GM18867 (cell line): ENCODE results near the gene ZNF784.
"Not testable (repeated sequence)": the region's sequence is repeated elsewhere in the genome, so short reads cannot be mapped to it uniquely, and the experiment has no call there.

Experiments used
- ATAC-seq: cut with Tn5 transposase; IDR thresholded peaks from one replicate; pipeline ENCODE4 v1.9.1; 2021; ENCODE audit warnings: mild to moderate bottlenecking, moderate library complexity; ENCODE audit not compliant: unreplicated experiment

Gene ZNF784

DNA sequence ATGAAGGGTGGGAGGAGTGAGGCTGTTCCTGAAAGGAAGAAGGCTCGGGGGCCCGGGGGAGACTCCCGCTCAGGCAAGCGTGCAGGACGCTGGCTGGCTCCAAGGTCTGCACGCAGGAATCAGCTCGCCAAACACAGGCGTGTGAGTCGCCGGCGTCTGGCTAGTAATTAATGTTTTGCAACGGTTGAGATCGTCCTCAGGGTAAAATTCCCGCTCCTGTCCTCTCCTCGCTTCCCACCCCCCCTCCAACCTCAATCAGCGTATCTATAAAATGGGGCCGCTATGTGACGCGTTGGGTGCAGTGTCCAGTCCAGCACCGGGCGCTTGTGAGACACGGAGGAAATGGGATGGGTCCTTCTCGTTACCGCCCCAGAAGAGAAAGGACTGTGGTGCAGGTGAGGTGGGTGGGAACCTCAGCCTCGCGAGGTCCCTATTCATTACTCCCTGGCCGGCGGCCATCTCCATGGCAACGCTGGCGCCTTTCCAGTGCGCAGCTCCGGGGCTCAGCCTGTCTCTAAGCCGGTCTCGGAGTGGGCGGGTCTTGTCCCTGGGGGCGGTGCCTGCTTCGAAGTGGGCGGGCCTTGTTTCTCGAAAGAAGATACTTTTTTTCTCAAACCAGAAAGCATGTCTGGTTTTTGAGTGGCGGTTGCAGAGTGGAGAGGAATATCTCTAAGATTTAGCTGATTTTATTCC lies 37.2 kb downstream of the ZNF784 start:
- ATAC-seq: peak; percentile 82

DNA sequence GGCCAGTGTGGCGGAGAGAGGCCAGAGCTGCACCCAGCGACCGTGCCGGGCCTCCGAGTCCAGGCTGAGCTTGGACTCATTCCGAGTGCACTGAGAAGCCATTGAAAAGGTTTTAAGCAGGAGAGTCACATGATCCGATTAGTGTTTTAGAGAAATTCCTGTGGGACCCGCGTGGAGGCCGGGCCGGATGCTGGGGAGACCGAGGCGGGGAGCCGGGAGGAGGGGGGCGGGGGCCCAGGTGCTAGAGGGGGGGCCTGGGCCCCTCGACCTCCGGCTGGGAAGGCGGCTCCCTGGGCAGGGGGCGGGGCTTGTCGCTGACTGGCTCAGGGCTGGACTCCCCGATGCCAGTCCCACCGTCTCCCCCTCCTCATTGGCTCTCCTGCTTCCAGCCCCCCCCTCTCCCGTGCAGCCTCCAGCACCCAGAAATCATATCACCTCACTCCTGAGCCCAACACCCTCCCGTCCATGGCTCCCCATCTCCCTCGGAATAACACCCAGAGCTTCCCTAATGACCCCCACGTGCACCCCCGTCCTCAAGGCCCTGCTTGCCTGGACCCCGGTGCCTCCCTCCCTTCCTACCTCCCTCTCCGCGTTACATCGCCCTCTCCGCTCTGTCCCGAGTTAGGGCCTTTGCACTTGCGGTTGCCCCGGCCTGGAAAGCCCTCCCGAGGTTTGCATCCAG lies 38.6 kb downstream of the ZNF784 start:
- no peak for ATAC-seq

DNA sequence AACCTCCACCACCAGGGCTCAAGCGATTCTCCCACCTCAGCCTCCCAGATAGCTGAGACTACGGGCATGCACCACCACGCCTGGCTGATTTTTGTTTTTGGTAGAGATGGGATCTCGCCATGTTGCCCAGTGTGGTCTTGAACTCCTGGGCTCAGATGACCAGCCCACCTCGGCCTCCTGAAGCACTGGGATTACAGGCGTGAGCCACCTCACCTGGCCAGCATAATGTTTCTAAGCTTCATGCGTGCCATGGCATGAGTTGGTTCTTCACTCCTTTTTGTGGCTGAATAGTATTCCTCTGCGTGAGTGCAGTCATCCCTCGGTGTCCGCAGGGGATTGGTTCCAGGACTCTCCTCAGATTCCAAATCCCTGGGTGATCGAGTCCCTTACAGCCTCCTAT lies 39.5 kb downstream of the ZNF784 start:
- no peak for ATAC-seq

GRCh38 chr19:55583897-55584296 lies 40.5 kb downstream of the ZNF784 start:
- ATAC-seq: not testable (repeated sequence)

GRCh38 chr19:55582284-55582683 lies 42.1 kb downstream of the ZNF784 start:
- not testable (repeated sequence) for ATAC-seq

- no peak for ATAC-seq
Observed at GRCh38 chr19:55581823-55582223, 42.5 kb downstream of the ZNF784 start.

DNA sequence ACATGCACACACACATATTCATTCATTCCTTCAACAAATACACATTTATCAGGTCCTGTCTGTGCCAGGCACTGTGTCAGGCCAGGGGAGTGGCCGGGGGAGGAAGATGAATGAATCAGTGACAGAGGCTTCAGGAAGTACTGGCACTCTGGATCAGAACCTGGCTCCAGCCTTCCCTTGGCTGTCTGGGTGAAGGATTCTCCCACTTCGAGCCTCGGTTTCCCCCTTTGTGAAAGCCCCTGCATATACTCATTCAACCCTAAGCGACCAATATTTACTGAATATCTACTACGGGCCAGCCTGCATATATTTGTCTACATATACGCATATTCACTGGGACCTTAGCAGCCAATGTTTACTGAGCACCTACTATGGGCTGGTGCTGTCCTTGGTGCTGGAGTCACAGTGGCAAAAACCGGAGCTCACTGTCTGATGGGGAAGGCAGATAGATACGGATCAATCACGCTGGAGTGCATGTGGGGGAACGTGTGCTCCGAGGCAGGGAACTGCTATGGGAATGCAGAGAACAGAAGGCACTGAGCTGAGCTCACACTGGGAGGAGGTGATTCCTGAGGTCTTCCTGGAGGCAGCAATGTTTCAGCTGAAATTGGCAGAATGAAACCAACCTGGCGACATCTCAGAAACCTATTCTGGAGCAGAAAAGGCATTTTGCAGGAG lies 43.1 kb downstream of the ZNF784 start:
- no peak for ATAC-seq

- no peak for ATAC-seq
Observed at GRCh38 chr19:55580628-55581144, 43.7 kb downstream of the ZNF784 start, which contains the start of gene ZNF579. Gene ZNF579 (minus strand): TSS chr19:55580848. CDS start chr19:55579639, 1,209 bp downstream.

GRCh38 chr19:55579766-55580621 lies 44.4 kb downstream of the ZNF784 start:
- no peak for ATAC-seq

GRCh38 chr19:55578761-55579747 lies 45.3 kb downstream of the ZNF784 start:
- ATAC-seq: no peak

DNA sequence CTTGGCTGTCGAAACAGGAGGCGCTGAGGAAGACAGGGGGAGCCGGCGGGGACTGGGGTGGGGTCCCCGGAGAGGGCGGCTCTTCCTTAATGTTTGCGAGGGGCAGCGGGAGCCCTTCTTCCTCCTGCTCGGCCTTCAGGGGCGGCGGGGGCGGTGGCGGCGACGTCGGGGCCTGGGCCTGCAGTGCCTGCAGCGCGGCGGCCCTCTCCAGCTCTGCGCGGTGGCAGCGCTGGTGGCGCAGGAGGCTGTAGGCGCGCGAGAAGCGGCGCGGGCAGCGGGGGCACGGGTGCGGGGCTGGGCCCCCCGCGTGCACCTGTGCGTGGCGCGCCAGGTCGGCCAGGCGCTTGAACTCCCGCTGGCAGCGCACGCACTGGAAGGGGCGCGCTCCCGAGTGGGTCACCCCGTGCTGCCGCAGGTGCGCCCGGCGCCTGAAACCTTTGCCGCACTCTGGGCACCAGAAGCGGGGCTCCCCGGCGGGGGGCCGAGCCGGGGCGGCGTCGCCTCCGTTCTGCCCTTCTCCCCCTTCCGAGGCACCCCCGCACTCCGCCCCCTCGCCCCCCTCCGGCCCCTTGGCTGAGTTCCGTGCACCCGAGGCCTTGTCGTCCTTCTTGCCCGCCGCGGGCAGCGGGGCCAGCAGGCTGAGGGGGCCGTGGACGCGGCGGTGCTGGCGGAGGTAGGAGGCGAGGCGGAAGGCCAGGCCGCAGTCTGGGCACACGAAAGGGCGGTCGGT lies 46.2 kb downstream of the ZNF784 start:
- ATAC-seq: no peak

GRCh38 chr19:55576746-55577145 lies 47.6 kb downstream of the ZNF784 start:
- no peak for ATAC-seq

GRCh38 chr19:55573929-55574328 lies 50.4 kb downstream of the ZNF784 start:
- ATAC-seq: not testable (repeated sequence)
